ENCODE results near the gene UBE2Z. TPM values are rescaled to one million over a fixed set of nuclear protein-coding genes. Genes with fewer than 3 reads are reported as not detected.

The UBE2Z gene
- total RNA-seq, 1 experiment from 2014 or later, result 223 TPM

- ChIA-PET POLR2A (interaction anchor here (0.5 to 0.7 kb wide), 7 partner anchors 9 to 668 kb away, joined by 3 to 10 read pairs (median 4); no protein-coding TSS in a partner anchor), CTCF (interaction anchor here (0.6 to 2.4 kb wide), 13 partner anchors 10 to 528 kb away, joined by 3 to 14 read pairs (median 4); partner anchors contain the start of gene TTLL6)
- no peaks in the 10 kb centered on the region for H3K36me3 ChIP-seq (ENCODE audit: control insufficient read depth, insufficient read depth, low read length)
- H3K27me3 ChIP-seq (ENCODE audit: control insufficient read depth, insufficient read depth, low read length), result no peaks in the 10 kb centered on the region
- no peak overlapping the region for H3K4me3 ChIP-seq (ENCODE audit: low read depth in 2 of 2, low read length in 2 of 2)
- TF ChIP-seq TCF7L2 (IDR thresholded peaks at IDR 0.05; ENCODE audit: low read depth, low read length) (no peak), SIN3A (IDR thresholded peaks at IDR 0.05; ENCODE audit: borderline replicate concordance, insufficient read depth, low read depth, low read length) (no peak), CTCF (IDR thresholded peaks at IDR 0.05) (no peak), REST (IDR thresholded peaks at IDR 0.05; ENCODE audit: insufficient read depth in 1 of 2, low read depth in 2 of 2, low read length in 1 of 2) (no peak), POLR2AphosphoS5 (IDR thresholded peaks at IDR 0.05; ENCODE audit: low read depth, low read length) (no peak)
- in situ Hi-C loops (cut with HindIII; ENCODE audit: low pct_unique_long_range_greater_than_20kb, low sequenced_read_pairs), result no loop called here
- DNase-seq (ENCODE audit: low read depth, low spot score), result no peak
- BruUV-seq (replicated peaks), result no TSS peak
- ATAC-seq, result peak; percentile 19; the same call in 1 of the 2 replicates
- H3K9me3 ChIP-seq (ENCODE audit: control insufficient read depth, insufficient read depth, low read depth, low read length), result no peaks in the 10 kb centered on the region
- H3K27ac ChIP-seq (ENCODE audit: low read length), result peak overlapping the region; percentile 76
- intact Hi-C loops (cut with micrococcal nuclease; ENCODE audit: unreplicated experiment), result no loop called here
- peaks cover 46% of the 10 kb centered on the region for H3K4me1 ChIP-seq (ENCODE audit: control insufficient read depth, insufficient read depth, low read length)
Observed at GRCh38 chr17:48873696-48874443, 34.3 kb upstream of the UBE2Z start.

- in situ Hi-C loops (cut with HindIII; ENCODE audit: low pct_unique_long_range_greater_than_20kb, low sequenced_read_pairs), result no loop called here
- H3K4me3 ChIP-seq (ENCODE audit: low read depth in 2 of 2, low read length in 2 of 2), result no peak overlapping the region
- no peaks in the 10 kb centered on the region for H3K36me3 ChIP-seq (ENCODE audit: control insufficient read depth, insufficient read depth, low read length)
- no peak overlapping the region for H3K27ac ChIP-seq (ENCODE audit: low read length)
- no TSS peak for BruUV-seq (replicated peaks)
- H3K9me3 ChIP-seq (ENCODE audit: control insufficient read depth, insufficient read depth, low read depth, low read length), result no peaks in the 10 kb centered on the region
- POLR2A ChIA-PET, result interaction anchor here (0.5 to 1.0 kb wide), 7 partner anchors 10 to 167 kb away, joined by 3 to 14 read pairs (median 4); no protein-coding TSS in a partner anchor
- ATAC-seq (peak; percentile 90), DNase-seq (ENCODE audit: low read depth, low spot score) (peak; percentile 73)
- TF ChIP-seq REST (IDR thresholded peaks at IDR 0.05; ENCODE audit: insufficient read depth in 1 of 2, low read depth in 2 of 2, low read length in 1 of 2) (peak in 1 of 2 experiments; percentile 57; a peak in 1 of 4 replicates), CTCF (IDR thresholded peaks at IDR 0.05) (peak; percentile 99), SIN3A (IDR thresholded peaks at IDR 0.05; ENCODE audit: borderline replicate concordance, insufficient read depth, low read depth, low read length) (no peak)
- H3K27me3 ChIP-seq (ENCODE audit: control insufficient read depth, insufficient read depth, low read length), result no peaks in the 10 kb centered on the region
- intact Hi-C loops (cut with micrococcal nuclease; ENCODE audit: unreplicated experiment), result loop anchor here (1.0 to 2.0 kb wide), 4 partner anchors 65 to 200 kb away; no protein-coding TSS in a partner anchor
- no peaks in the 10 kb centered on the region for H3K4me1 ChIP-seq (ENCODE audit: control insufficient read depth, insufficient read depth, low read length)
- CTCF ChIA-PET, result interaction anchor here (0.5 to 4.6 kb wide), 53 partner anchors 9 to 868 kb away, joined by 3 to 111 read pairs (median 5); partner anchors contain the start of genes ATP5MC1, HOXB13, HOXB9 and TTLL6
Observed at GRCh38 chr17:48878920-48879898, 29.0 kb upstream of the UBE2Z start.
